Measurements from ENCODE around the gene NSMCE3.

Gene NSMCE3

DNA sequence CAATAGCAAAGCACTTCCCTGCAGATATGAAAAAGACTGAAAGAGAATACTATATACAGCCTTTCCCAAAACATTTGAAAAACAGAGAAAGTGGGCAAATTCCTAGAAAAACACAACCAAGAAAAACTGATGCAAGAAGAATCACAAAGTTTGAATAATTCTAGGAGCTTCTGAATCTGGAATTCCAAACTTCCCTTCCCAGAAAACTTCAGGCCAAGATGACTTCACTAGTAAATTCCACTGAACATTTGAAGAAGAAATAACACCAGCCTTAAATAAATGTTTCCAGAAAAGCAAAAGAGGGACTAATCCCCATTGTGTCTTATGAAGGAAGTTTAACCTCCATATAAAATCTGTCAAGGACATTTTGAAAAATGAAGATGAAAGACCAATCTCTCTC is 15.8 kb upstream of the NSMCE3 start:
- ATAC-seq (replicated peaks) (no peak), DNase-seq (no peak)
- Mint-ChIP-seq H3K4me3 (no peak overlapping the region), H3K27ac (no peak overlapping the region), H3K36me3 (ENCODE audit: insufficient read depth) (no peaks in the 10 kb centered on the region), H3K9me3 (no peaks in the 10 kb centered on the region), H3K27me3 (peaks cover 59 to 85% of the 10 kb centered on the region in 2 donors), H3K4me1 (ENCODE audit: low read depth in 2 of 2) (peaks cover 0 to under 1% of the 10 kb centered on the region in 2 donors)

DNA sequence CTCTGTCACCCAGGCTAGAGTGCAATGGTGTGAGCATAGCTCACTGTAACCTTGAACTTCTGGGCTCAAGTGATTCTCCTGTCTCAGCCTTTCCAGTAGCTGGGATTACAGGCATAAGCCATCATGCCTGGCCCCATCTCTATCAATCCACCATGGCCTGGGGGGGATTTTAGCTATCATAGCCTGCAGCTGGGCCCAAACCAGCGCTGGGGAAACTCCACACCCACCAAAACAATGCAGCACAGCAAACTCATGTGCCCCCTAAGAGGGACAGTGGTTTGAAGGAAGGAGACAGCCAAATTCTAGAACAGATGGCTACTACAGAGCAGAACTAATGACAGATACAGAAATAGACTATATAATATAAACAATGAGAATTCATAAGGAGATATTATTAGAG is 13.8 kb upstream of the NSMCE3 start:
- H3K27me3 Mint-ChIP-seq = peaks cover 63 to 73% of the 10 kb centered on the region in 2 donors
- H3K9me3 Mint-ChIP-seq = no peaks in the 10 kb centered on the region
- no peaks in the 10 kb centered on the region for H3K36me3 Mint-ChIP-seq (ENCODE audit: insufficient read depth)
- ATAC-seq (replicated peaks) (no peak), DNase-seq (no peak)
- no peak overlapping the region for H3K4me3 Mint-ChIP-seq
- no peak overlapping the region for H3K27ac Mint-ChIP-seq
- H3K4me1 Mint-ChIP-seq (ENCODE audit: low read depth in 2 of 2) = peaks cover 0 to 3% of the 10 kb centered on the region in 2 donors

DNA sequence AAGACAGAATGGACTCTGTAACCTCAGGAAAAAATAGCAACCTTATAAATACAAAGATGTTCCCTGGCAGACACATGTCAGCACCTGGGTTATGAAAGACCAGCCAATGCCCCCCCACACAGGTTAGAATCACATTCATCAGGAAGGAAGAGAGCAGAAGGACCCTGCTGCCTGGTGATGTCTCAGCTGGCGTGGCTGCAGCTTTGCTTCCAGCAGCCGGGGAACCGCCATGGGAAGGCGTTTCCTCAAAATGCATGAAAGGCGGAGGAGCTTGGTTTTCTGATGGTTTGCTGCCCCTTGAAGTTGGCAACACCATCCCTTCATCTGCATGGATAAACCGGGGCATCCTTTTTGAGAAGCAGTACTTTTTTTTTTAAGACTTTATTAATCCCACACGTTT is 10.9 kb upstream of the NSMCE3 start:
- DNase-seq (no peak), ATAC-seq (replicated peaks) (no peak)
- Mint-ChIP-seq H3K27me3 (peaks cover 49 to 61% of the 10 kb centered on the region in 2 donors), H3K36me3 (ENCODE audit: insufficient read depth) (no peaks in the 10 kb centered on the region), H3K4me3 (no peak overlapping the region), H3K27ac (no peak overlapping the region), H3K4me1 (ENCODE audit: low read depth in 2 of 2) (peaks cover 0 to 3% of the 10 kb centered on the region in 2 donors), H3K9me3 (no peaks in the 10 kb centered on the region)

- Mint-ChIP-seq H3K27me3 (peaks cover 29 to 41% of the 10 kb centered on the region in 2 donors), H3K4me1 (ENCODE audit: low read depth in 2 of 2) (peaks cover 0 to 3% of the 10 kb centered on the region in 2 donors), H3K27ac (no peak overlapping the region), H3K36me3 (ENCODE audit: insufficient read depth) (peaks cover 3% of the 10 kb centered on the region), H3K9me3 (no peaks in the 10 kb centered on the region), H3K4me3 (no peak overlapping the region)
- no peak for ATAC-seq (replicated peaks)
- no peak for DNase-seq
These were observed 8.9 kb upstream of the NSMCE3 start for GRCh38 chr15:29278436-29279105.

DNA sequence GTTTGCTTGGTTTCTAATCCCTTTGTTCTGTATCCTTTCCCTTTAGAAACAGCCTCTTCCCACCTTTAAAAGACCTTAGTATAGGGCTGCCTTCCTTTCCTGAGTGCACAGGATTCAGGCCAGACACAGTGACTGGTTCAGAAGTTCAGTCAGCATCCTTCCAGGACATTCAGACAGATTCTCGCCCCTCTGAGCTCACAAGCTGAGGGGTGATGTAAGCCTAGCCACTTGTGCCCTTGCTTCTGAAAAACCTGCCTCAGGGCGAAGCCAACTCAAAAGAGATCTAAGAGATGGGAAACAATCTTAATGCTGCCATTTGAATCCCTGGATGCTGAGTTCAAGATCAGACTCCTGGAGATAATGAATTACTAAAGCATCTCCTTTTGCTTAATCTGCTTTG is 6.7 kb upstream of the NSMCE3 start:
- Mint-ChIP-seq H3K36me3 (ENCODE audit: insufficient read depth) (peaks cover 3% of the 10 kb centered on the region), H3K4me3 (no peak overlapping the region), H3K9me3 (no peaks in the 10 kb centered on the region), H3K27me3 (peaks cover 14 to 19% of the 10 kb centered on the region in 2 donors), H3K27ac (no peak overlapping the region), H3K4me1 (ENCODE audit: low read depth in 2 of 2) (peaks cover 0 to 3% of the 10 kb centered on the region in 2 donors)
- no peak for DNase-seq
- ATAC-seq (replicated peaks) = no peak

- DNase-seq = no peak
- Mint-ChIP-seq H3K9me3 (no peaks in the 10 kb centered on the region), H3K36me3 (ENCODE audit: insufficient read depth) (peaks cover 3% of the 10 kb centered on the region), H3K4me3 (no peak overlapping the region), H3K27me3 (peaks cover 14% of the 10 kb centered on the region in 2 donors), H3K27ac (no peak overlapping the region), H3K4me1 (ENCODE audit: low read depth in 2 of 2) (peaks cover 0 to 3% of the 10 kb centered on the region in 2 donors)
- no peak for ATAC-seq (replicated peaks)
These were observed 6.2 kb upstream of the NSMCE3 start for GRCh38 chr15:29275855-29276254.

DNA sequence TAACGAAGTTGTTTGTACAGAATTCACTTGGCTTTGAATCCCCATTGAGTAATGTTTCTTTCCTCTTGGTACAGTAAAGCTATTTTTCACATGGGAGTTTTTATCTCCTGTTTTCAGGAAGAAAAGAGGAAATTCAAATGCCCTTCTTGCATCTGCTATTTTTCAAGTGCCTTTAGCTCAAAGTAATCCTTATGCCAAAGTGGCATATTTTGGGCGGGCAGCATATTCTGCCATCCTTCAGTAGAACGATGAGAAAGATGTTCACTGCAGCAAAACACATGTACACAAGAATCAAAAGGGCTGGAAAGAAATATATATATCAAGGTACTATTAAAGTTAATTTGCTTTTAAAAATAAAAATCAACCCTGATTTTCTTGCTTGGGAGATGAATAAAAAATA is 5.3 kb upstream of the NSMCE3 start:
- Mint-ChIP-seq H3K27ac (no peak overlapping the region), H3K27me3 (peaks cover 6 to 10% of the 10 kb centered on the region in 2 donors), H3K9me3 (no peaks in the 10 kb centered on the region), H3K4me3 (no peak overlapping the region), H3K36me3 (ENCODE audit: insufficient read depth) (peaks cover 8% of the 10 kb centered on the region), H3K4me1 (ENCODE audit: low read depth in 2 of 2) (peaks cover 0 to 8% of the 10 kb centered on the region in 2 donors)
- ATAC-seq (replicated peaks) = no peak
- no peak for DNase-seq

DNA sequence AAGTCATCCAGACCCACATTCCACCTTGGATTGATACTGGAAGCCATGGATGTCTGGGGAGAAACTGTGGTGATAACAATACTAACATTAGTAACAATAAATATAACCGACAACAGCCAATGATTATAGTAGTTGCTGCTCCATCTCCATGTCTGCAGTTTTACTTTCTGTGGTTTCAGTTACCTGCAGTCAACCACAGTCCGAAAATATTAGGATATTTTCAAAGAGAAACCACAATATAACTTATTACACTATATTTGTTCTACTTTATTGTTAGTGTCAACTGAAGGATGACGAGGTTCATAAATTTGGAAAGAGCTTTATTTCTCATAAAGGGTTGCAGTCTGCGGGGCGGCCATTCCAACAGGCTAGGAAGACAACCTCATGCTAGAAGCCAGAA is 2.6 kb upstream of the NSMCE3 start:
- H3K4me1 Mint-ChIP-seq (ENCODE audit: low read depth in 2 of 2) = peaks cover 13 to 26% of the 10 kb centered on the region in 2 donors
- no peak for DNase-seq
- no peak overlapping the region for H3K4me3 Mint-ChIP-seq
- no peak for ATAC-seq (replicated peaks)
- no peak overlapping the region for H3K27ac Mint-ChIP-seq
- H3K9me3 Mint-ChIP-seq = no peaks in the 10 kb centered on the region
- peaks cover 20% of the 10 kb centered on the region for H3K36me3 Mint-ChIP-seq (ENCODE audit: insufficient read depth)
- no peaks in the 10 kb centered on the region for H3K27me3 Mint-ChIP-seq

DNA sequence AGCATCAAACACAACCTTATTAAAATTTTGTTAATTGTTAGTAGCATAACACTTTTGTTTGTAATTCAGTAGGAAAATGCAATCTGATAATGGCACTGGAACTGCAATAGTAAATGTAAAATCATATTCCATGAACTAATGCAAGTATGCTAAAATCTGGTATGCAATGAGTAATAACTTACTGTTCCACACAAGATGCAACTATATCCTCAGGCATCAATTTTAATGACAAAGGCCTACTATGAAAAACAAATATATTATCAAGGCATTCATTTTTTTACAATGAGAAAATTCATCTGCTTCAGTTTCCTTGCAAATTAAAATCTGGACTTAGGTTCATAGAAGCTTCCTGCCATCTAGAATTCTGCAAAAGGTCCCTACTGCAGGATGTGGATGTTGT is 1.4 kb upstream of the NSMCE3 start:
- DNase-seq = no peak
- peaks cover 21 to 38% of the 10 kb centered on the region in 2 donors for H3K4me1 Mint-ChIP-seq (ENCODE audit: low read depth in 2 of 2)
- H3K36me3 Mint-ChIP-seq (ENCODE audit: insufficient read depth) = peaks cover 20% of the 10 kb centered on the region
- H3K4me3 Mint-ChIP-seq = peak overlapping the region in 1 of 2 donors; percentile 82
- H3K27me3 Mint-ChIP-seq = no peaks in the 10 kb centered on the region
- no peaks in the 10 kb centered on the region for H3K9me3 Mint-ChIP-seq
- H3K27ac Mint-ChIP-seq = peak overlapping the region; percentile 91 to 99
- no peak for ATAC-seq (replicated peaks)

DNA sequence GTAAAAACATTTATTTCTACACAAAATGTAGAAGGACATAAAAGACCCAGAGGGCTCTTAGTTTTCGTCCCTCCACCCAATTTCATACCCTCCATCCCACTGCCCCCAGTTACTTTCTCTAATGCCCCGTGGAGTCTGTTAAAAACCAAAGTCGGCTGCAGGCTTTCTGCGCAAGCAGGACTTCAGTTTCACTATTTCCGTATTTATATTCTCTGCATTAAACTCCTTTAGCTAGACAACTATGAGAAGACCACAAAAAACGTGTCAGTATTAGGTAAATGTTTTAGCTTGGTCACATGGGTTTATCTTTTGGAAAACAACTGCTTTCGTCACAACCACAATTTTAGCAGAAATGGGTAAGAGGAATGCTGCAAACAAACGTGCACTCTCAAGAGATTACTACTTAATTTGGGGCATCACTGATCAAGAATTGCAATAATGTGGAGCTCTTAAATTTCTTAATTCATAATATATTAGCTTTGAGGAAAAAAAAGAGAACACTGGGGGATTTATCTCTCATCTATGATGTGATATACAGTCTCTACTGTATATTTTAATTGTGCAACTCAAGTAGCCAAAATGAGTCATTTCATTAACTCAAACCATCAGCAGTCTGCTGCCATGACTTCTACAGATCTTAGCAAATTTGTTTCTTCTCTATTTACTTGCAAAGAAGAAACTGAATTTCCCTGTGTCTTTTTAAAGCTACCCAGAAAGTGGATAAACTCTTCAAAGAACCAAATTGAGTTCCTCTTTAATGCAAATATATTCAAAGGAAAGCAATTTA is 740 bp upstream of the NSMCE3 start:
- Mint-ChIP-seq H3K9me3 (no peaks in the 10 kb centered on the region), H3K4me3 (peak overlapping the region; percentile 82 to 96), H3K36me3 (ENCODE audit: insufficient read depth) (peaks cover 20% of the 10 kb centered on the region), H3K4me1 (ENCODE audit: low read depth in 2 of 2) (peaks cover 22 to 43% of the 10 kb centered on the region in 2 donors), H3K27me3 (no peaks in the 10 kb centered on the region), H3K27ac (peak overlapping the region; percentile 91 to 99)
- ATAC-seq (replicated peaks) (peak; percentile 53), DNase-seq (peak; percentile 15 to 39 (median 25))

- Mint-ChIP-seq H3K9me3 (no peaks in the 10 kb centered on the region), H3K36me3 (ENCODE audit: insufficient read depth) (peaks cover 18% of the 10 kb centered on the region), H3K4me3 (peak overlapping the region; percentile 82 to 96), H3K4me1 (ENCODE audit: low read depth in 2 of 2) (peaks cover 22 to 49% of the 10 kb centered on the region in 2 donors), H3K27ac (peak overlapping the region; percentile 91 to 99), H3K27me3 (no peaks in the 10 kb centered on the region)
- DNase-seq (peak; percentile 2 to 62 (median 40)), ATAC-seq (replicated peaks) (peak; percentile 40)
These were observed 727 bp downstream of the NSMCE3 start for GRCh38 chr15:29268706-29269484.

- Mint-ChIP-seq H3K36me3 (ENCODE audit: insufficient read depth) (peaks cover 18% of the 10 kb centered on the region), H3K27ac (no peak overlapping the region), H3K4me1 (ENCODE audit: low read depth in 2 of 2) (peaks cover 22 to 49% of the 10 kb centered on the region in 2 donors), H3K4me3 (peak overlapping the region in 1 of 2 donors; percentile 96), H3K27me3 (no peaks in the 10 kb centered on the region), H3K9me3 (no peaks in the 10 kb centered on the region)
- DNase-seq (no peak), ATAC-seq (replicated peaks) (no peak)
These were observed 3.5 kb downstream of the NSMCE3 start for GRCh38 chr15:29266052-29266582.

- H3K27ac Mint-ChIP-seq = peak overlapping the region in 1 of 2 donors; percentile 12
- H3K36me3 Mint-ChIP-seq (ENCODE audit: insufficient read depth) = peaks cover 2% of the 10 kb centered on the region
- no peaks in the 10 kb centered on the region for H3K9me3 Mint-ChIP-seq
- no peak for ATAC-seq (replicated peaks)
- no peaks in the 10 kb centered on the region for H3K27me3 Mint-ChIP-seq
- DNase-seq = no peak
- H3K4me1 Mint-ChIP-seq (ENCODE audit: low read depth in 2 of 2) = peaks cover 12 to 26% of the 10 kb centered on the region in 2 donors
- no peak overlapping the region for H3K4me3 Mint-ChIP-seq
These were observed 6.3 kb downstream of the NSMCE3 start for GRCh38 chr15:29263289-29263688.

Measured in effector memory CD8-positive, alpha-beta T cell (primary cell).